ENCODE data around the gene ZFP1. TPM values are rescaled to one million over a fixed set of nuclear protein-coding genes. Genes with fewer than 3 reads are reported as not detected.
"Not testable (repeated sequence)": the region's sequence is repeated elsewhere in the genome, so short reads cannot be mapped to it uniquely, and the experiment has no call there.

Gene ZFP1
- total RNA-seq, 2 donors from 2014 or later = 16.9 to 19.0 TPM

DNA sequence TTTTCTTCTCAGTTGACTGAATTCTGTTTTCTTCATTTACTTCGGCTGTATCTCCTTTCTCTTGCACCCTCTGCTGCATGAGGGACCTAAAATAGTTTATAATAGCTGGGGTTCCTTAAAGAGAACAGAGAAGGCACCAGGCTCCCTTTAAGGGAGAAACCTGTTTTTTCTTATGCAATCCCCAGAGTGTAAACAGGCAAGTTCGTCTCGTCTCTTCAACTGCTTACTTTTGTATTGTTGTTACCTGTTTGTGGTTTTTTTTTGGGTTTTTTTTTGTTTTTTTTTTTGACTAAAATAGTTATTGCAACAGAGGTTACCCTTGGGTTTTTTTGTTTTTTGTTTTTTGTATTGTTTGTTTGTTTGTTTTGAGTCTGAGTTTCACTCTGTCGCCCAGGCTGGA is 28.1 kb upstream of the ZFP1 start:
- no peak for ATAC-seq (replicated peaks)
- no peak overlapping the region for H3K27ac Mint-ChIP-seq
- H3K36me3 Mint-ChIP-seq (ENCODE audit: low read depth) = no peaks in the 10 kb centered on the region
- H3K27me3 Mint-ChIP-seq = no peaks in the 10 kb centered on the region
- peaks cover 8% of the 10 kb centered on the region for H3K9me3 Mint-ChIP-seq
- no peaks in the 10 kb centered on the region for H3K4me1 Mint-ChIP-seq
- H3K4me3 Mint-ChIP-seq = no peak overlapping the region

- no peaks in the 10 kb centered on the region for H3K27me3 Mint-ChIP-seq
- H3K4me1 Mint-ChIP-seq = no peaks in the 10 kb centered on the region
- ATAC-seq (replicated peaks) = no peak
- H3K27ac Mint-ChIP-seq = no peak overlapping the region
- peaks cover 8% of the 10 kb centered on the region for H3K9me3 Mint-ChIP-seq
- H3K4me3 Mint-ChIP-seq = no peak overlapping the region
- no peaks in the 10 kb centered on the region for H3K36me3 Mint-ChIP-seq (ENCODE audit: low read depth)
Observed at GRCh38 chr16:75121949-75122568, 26.3 kb upstream of the ZFP1 start.

GRCh38 chr16:75122609-75123008 is 25.7 kb upstream of the ZFP1 start:
- H3K27ac Mint-ChIP-seq = no peak overlapping the region
- H3K9me3 Mint-ChIP-seq = peaks cover 8% of the 10 kb centered on the region

GRCh38 chr16:75127713-75128415 is 20.5 kb upstream of the ZFP1 start:
- no peak for ATAC-seq (replicated peaks)
- Mint-ChIP-seq H3K27me3 (no peaks in the 10 kb centered on the region), H3K27ac (no peak overlapping the region), H3K36me3 (ENCODE audit: low read depth) (no peaks in the 10 kb centered on the region), H3K4me3 (no peak overlapping the region), H3K4me1 (peaks cover 11% of the 10 kb centered on the region), H3K9me3 (no peaks in the 10 kb centered on the region)

More at GRCh38 chr16:75122609-75123008, 25.7 kb upstream of the ZFP1 start:
- Mint-ChIP-seq H3K36me3 (ENCODE audit: low read depth) (no peaks in the 10 kb centered on the region), H3K4me3 (no peak overlapping the region), H3K27me3 (no peaks in the 10 kb centered on the region), H3K4me1 (no peaks in the 10 kb centered on the region)
- no peak for ATAC-seq (replicated peaks)

GRCh38 chr16:75129421-75130149 is 18.7 kb upstream of the ZFP1 start:
- H3K4me3 Mint-ChIP-seq; H3K27me3 Mint-ChIP-seq; H3K36me3 Mint-ChIP-seq (ENCODE audit: low read depth); ATAC-seq (replicated peaks); H3K9me3 Mint-ChIP-seq: not testable (repeated sequence)
- Mint-ChIP-seq H3K4me1 (peaks cover 11% of the 10 kb centered on the region), H3K27ac (peak overlapping the region; percentile 30)

DNA sequence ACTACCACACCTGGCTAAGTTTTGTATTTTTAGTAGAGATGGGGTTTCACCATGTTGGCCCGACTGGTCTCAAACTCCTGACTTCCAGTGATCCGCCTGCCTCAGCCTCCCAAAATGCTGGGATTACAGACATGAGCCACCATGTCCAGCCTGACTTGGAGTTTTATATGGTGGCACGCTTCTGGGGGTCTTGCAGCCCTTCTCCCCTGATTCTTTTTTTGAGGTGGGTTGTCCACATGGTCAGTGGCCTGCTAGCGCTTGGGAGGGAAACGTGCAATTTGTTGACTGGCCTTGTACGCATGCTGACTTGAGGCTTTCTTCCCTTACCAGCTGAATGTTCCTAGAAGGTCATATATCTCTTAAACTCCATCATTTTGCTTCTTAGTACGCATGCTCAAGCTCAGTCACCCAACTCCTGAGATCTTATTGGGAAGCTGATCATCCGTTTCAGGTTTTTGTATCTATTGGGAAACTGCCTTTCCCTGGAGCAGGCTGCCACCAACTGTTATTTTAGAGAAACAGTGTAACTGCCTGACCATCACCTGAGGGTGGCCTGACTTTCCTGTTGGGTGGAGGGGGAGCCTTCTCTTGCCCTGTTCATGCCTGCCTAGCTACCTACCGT is 18.1 kb upstream of the ZFP1 start:
- no peaks in the 10 kb centered on the region for H3K9me3 Mint-ChIP-seq
- H3K4me1 Mint-ChIP-seq = peaks cover 11% of the 10 kb centered on the region
- no peak overlapping the region for H3K4me3 Mint-ChIP-seq
- H3K36me3 Mint-ChIP-seq (ENCODE audit: low read depth) = no peaks in the 10 kb centered on the region
- ATAC-seq (replicated peaks) = no peak
- H3K27ac Mint-ChIP-seq = no peak overlapping the region
- H3K27me3 Mint-ChIP-seq = no peaks in the 10 kb centered on the region

DNA sequence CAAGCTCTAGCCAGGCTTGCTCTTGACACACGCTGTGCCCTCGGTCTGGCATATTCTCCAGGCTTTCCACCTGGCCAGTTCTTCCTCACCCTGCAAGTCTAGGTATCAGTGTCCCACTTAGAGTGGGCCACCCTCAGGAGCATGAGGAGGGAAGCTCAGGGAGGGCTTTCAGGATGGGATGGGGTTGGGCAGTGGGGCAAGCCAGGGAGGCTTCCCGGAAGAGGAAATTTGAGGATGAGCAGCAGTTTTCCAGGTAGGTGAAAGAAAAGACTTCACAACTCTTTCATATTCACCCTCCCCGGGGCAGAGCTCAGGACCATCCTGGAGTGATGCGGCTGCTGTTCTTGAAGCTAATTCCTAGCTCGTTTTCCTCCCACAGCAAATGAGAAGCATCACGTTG is 17.2 kb upstream of the ZFP1 start:
- Mint-ChIP-seq H3K27ac (no peak overlapping the region), H3K4me1 (peaks cover 11% of the 10 kb centered on the region), H3K27me3 (no peaks in the 10 kb centered on the region), H3K36me3 (ENCODE audit: low read depth) (no peaks in the 10 kb centered on the region), H3K9me3 (no peaks in the 10 kb centered on the region), H3K4me3 (no peak overlapping the region)
- ATAC-seq (replicated peaks) = no peak

- ATAC-seq (replicated peaks) = no peak
- no peaks in the 10 kb centered on the region for H3K27me3 Mint-ChIP-seq
- peaks cover 6% of the 10 kb centered on the region for H3K4me1 Mint-ChIP-seq
- H3K9me3 Mint-ChIP-seq = no peaks in the 10 kb centered on the region
- H3K36me3 Mint-ChIP-seq (ENCODE audit: low read depth) = no peaks in the 10 kb centered on the region
- no peak overlapping the region for H3K4me3 Mint-ChIP-seq
- H3K27ac Mint-ChIP-seq = no peak overlapping the region
Observed at GRCh38 chr16:75138233-75138632, 10.1 kb upstream of the ZFP1 start.

DNA sequence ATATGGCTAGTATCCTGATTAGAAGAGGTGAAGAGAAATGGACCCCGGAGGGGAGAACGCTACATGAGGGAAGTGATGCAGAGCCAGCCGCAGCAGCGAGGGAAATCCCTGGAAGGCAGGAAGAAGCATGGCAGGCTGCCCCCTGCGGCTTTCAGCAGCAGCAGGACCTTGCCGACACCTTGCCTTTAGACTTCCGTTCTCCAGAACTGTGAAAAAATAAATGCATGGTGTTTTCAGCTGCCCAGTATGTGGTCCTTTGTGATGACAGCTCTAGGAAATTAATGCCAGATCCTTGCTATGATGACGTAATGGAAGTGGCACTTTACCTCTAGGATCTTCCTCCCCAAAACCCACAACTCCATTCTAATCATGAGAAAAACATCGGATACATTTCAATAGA is 9.7 kb upstream of the ZFP1 start:
- no peak for ATAC-seq (replicated peaks)

GRCh38 chr16:75139498-75139897 is 8.8 kb upstream of the ZFP1 start:
- no peaks in the 10 kb centered on the region for H3K27me3 Mint-ChIP-seq
- H3K9me3 Mint-ChIP-seq = no peaks in the 10 kb centered on the region
- no peaks in the 10 kb centered on the region for H3K36me3 Mint-ChIP-seq (ENCODE audit: low read depth)
- H3K27ac Mint-ChIP-seq = no peak overlapping the region
- H3K4me3 Mint-ChIP-seq = no peak overlapping the region
- no peak for ATAC-seq (replicated peaks)
- peaks cover 6% of the 10 kb centered on the region for H3K4me1 Mint-ChIP-seq

More for the DNA sequence above, 9.7 kb upstream of the ZFP1 start:
- no peaks in the 10 kb centered on the region for H3K36me3 Mint-ChIP-seq (ENCODE audit: low read depth)
- no peak overlapping the region for H3K27ac Mint-ChIP-seq
- H3K27me3 Mint-ChIP-seq = no peaks in the 10 kb centered on the region
- peaks cover 6% of the 10 kb centered on the region for H3K4me1 Mint-ChIP-seq
- no peak overlapping the region for H3K4me3 Mint-ChIP-seq
- no peaks in the 10 kb centered on the region for H3K9me3 Mint-ChIP-seq

GRCh38 chr16:75143941-75144340 is 4.4 kb upstream of the ZFP1 start:
- Mint-ChIP-seq H3K9me3 (no peaks in the 10 kb centered on the region), H3K27me3 (no peaks in the 10 kb centered on the region), H3K27ac (no peak overlapping the region), H3K36me3 (ENCODE audit: low read depth) (peaks cover 1% of the 10 kb centered on the region), H3K4me3 (no peak overlapping the region), H3K4me1 (no peaks in the 10 kb centered on the region)
- no peak for ATAC-seq (replicated peaks)

DNA sequence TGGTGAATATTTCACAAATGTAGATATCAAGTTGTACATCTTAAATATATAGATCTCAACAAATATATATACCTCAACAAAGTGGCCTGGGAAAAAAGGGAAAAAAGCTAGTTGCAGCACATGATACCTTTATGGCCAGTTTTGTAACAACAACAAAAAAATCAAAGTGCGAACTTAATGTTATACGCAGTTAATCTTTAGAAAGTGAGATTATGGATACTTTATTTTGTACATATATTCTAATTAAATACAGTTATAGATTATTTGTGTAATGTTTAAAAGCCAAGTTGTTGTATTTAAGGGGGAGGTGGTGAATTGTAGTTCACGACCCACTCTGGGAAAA is 385 bp upstream of the ZFP1 start:
- Mint-ChIP-seq H3K4me3 (peak overlapping the region; percentile 86), H3K27me3 (no peaks in the 10 kb centered on the region), H3K36me3 (ENCODE audit: low read depth) (peaks cover 32% of the 10 kb centered on the region), H3K4me1 (peaks cover 13% of the 10 kb centered on the region), H3K9me3 (peaks cover 15% of the 10 kb centered on the region), H3K27ac (no peak overlapping the region)
- no peak for ATAC-seq (replicated peaks)

- H3K27ac Mint-ChIP-seq = peak overlapping the region; percentile 58
Observed at GRCh38 chr16:75151798-75152197, 3.5 kb downstream of the ZFP1 start.

GRCh38 chr16:75152635-75153034 is 4.3 kb downstream of the ZFP1 start:
- Mint-ChIP-seq H3K4me1 (peaks cover 13% of the 10 kb centered on the region), H3K9me3 (peaks cover 15% of the 10 kb centered on the region), H3K27me3 (no peaks in the 10 kb centered on the region), H3K27ac (peak overlapping the region; percentile 58), H3K4me3 (peak overlapping the region; percentile 34), H3K36me3 (ENCODE audit: low read depth) (peaks cover 73% of the 10 kb centered on the region)
- no peak for ATAC-seq (replicated peaks)

More at GRCh38 chr16:75151798-75152197, 3.5 kb downstream of the ZFP1 start:
- ATAC-seq (replicated peaks) = no peak
- H3K9me3 Mint-ChIP-seq = peaks cover 15% of the 10 kb centered on the region
- H3K4me1 Mint-ChIP-seq = peaks cover 13% of the 10 kb centered on the region
- H3K36me3 Mint-ChIP-seq (ENCODE audit: low read depth) = peaks cover 65% of the 10 kb centered on the region
- H3K27me3 Mint-ChIP-seq = no peaks in the 10 kb centered on the region
- peak overlapping the region; percentile 34 for H3K4me3 Mint-ChIP-seq

Data from activated T-helper 17 cell treated with anti-CD3 and anti-CD28 coated beads, Interleukin-2, amount 50 U/mL, for 72 hours (primary cell).